H9 (cell line): ENCODE results near the gene AFG1L. TPM values are rescaled to one million over a fixed set of nuclear protein-coding genes. Genes with fewer than 3 reads are reported as not detected.

Experiments
- DNase-seq: peaks from one replicate; pipeline ENCODE4 v3.0.0-alpha.2; 2017
- H2AFZ ChIP-seq: one replicate; pipeline ENCODE4 v1.6.1; 2013; ENCODE audit warnings: mild to moderate bottlenecking, low read length, control low read depth, moderate library complexity
- H2AK5ac ChIP-seq: 2 replicates; pipeline ENCODE4 v1.6.1; 2013; ENCODE audit warnings: low read length, control low read depth, mixed read lengths; ENCODE audit not compliant: insufficient read length
- H2BK120ac ChIP-seq: one replicate; pipeline ENCODE4 v1.6.1; 2013; ENCODE audit warnings: low read depth, mild to moderate bottlenecking, low read length, control low read depth, inconsistent platforms; ENCODE audit not compliant: poor library complexity, severe bottlenecking
- H2BK12ac ChIP-seq: 2 replicates; pipeline ENCODE4 v1.6.1; 2013; ENCODE audit warnings: low read length, control low read depth, mixed read lengths, low read depth; ENCODE audit not compliant: insufficient read length
- H2BK15ac ChIP-seq: 2 replicates; pipeline ENCODE4 v1.6.1; 2013; ENCODE audit warnings: low read depth, low read length, control low read depth
- H2BK20ac ChIP-seq: one replicate; pipeline ENCODE4 v1.6.1; 2013; ENCODE audit warnings: low read depth, mild to moderate bottlenecking, low read length, control low read depth, inconsistent platforms; ENCODE audit not compliant: poor library complexity, severe bottlenecking
- H2BK5ac ChIP-seq: 2 replicates; pipeline ENCODE4 v1.6.1; 2013; ENCODE audit warnings: low read length, control low read depth, mixed read lengths; ENCODE audit not compliant: insufficient read length
- H3K14ac ChIP-seq: 2 replicates; pipeline ENCODE4 v1.6.1; 2013; ENCODE audit warnings: low read length, control low read depth; ENCODE audit not compliant: insufficient read depth
- H3K18ac ChIP-seq: 2 replicates; pipeline ENCODE4 v1.6.1; 2013; ENCODE audit warnings: low read depth, mild to moderate bottlenecking, mixed read lengths, low read length, control low read depth; ENCODE audit not compliant: insufficient read length
- H3K23ac ChIP-seq: 2 replicates; pipeline ENCODE4 v1.6.1; 2013; ENCODE audit warnings: low read length, control low read depth, mixed read lengths, low read depth; ENCODE audit not compliant: insufficient read length
- H3K23me2 ChIP-seq: 2 replicates; pipeline ENCODE4 v1.6.1; 2013; ENCODE audit warnings: low read depth, mild to moderate bottlenecking, mixed read lengths, low read length, control low read depth; ENCODE audit not compliant: insufficient read length, poor library complexity, severe bottlenecking
- H3K27ac ChIP-seq: 2 replicates; pipeline ENCODE4 v1.5.1; 2013; ENCODE audit warnings: low read length, control low read depth, mixed read lengths, low read depth; ENCODE audit not compliant: insufficient read length
- H3K27me3 ChIP-seq: 2 replicates; pipeline ENCODE4 v1.6.1; 2013; ENCODE audit warnings: low read length, control low read depth, inconsistent platforms; ENCODE audit not compliant: insufficient read depth
- H3K4ac ChIP-seq: 2 replicates; pipeline ENCODE4 v1.6.1; 2013; ENCODE audit warnings: low read depth, mild to moderate bottlenecking, control low read depth, inconsistent platforms, low read length, moderate library complexity
- H3K4me1 ChIP-seq: 2 replicates; pipeline ENCODE4 v1.6.1; 2013; ENCODE audit warnings: low read length, control low read depth, inconsistent platforms; ENCODE audit not compliant: insufficient read depth
- H3K4me2 ChIP-seq: 2 replicates; pipeline ENCODE4 v1.6.1; 2013; ENCODE audit warnings: low read length, control low read depth, mixed read lengths; ENCODE audit not compliant: insufficient read length, insufficient read depth
- H3K56ac ChIP-seq: 2 replicates; pipeline ENCODE4 v1.6.1; 2013; ENCODE audit warnings: low read depth, mild to moderate bottlenecking, mixed read lengths, low read length, control low read depth; ENCODE audit not compliant: insufficient read length
- H3K79me1 ChIP-seq: 2 replicates; pipeline ENCODE4 v1.6.1; 2013; ENCODE audit warnings: low read depth, mild to moderate bottlenecking, moderate library complexity, low read length, control low read depth, inconsistent platforms; ENCODE audit not compliant: insufficient read depth, poor library complexity, severe bottlenecking
- H3K79me2 ChIP-seq: 2 replicates; pipeline ENCODE4 v1.6.1; 2013; ENCODE audit warnings: low read length, control low read depth, inconsistent platforms; ENCODE audit not compliant: insufficient read depth
- H3K9ac ChIP-seq: 2 replicates; pipeline ENCODE4 v1.6.1; 2013; ENCODE audit warnings: low read length, control low read depth, mixed read lengths; ENCODE audit not compliant: insufficient read length; ENCODE audit errors: extremely low read depth
- H3K9me3 ChIP-seq: one replicate; pipeline ENCODE4 v1.6.1; 2013; ENCODE audit warnings: low read depth, low read length, inconsistent platforms; ENCODE audit not compliant: control insufficient read depth
- H3T11ph ChIP-seq: one replicate; pipeline ENCODE4 v1.6.1; 2013; ENCODE audit warnings: mild to moderate bottlenecking, low read length, control low read depth, inconsistent platforms
- H4K20me1 ChIP-seq: one replicate; pipeline ENCODE4 v1.6.1; 2013; ENCODE audit not compliant: control insufficient read depth, insufficient read length, insufficient read depth
- H4K5ac ChIP-seq: 2 replicates; pipeline ENCODE4 v1.6.1; 2013; ENCODE audit warnings: low read depth, mild to moderate bottlenecking, mixed read lengths, low read length, control low read depth; ENCODE audit not compliant: insufficient read length
- H4K8ac ChIP-seq: replicated peaks from 2 replicates; pipeline ENCODE4 v1.6.1; 2013; ENCODE audit warnings: low read length, control low read depth, mixed read lengths, low read depth; ENCODE audit not compliant: insufficient read length
- H4K91ac ChIP-seq: 2 replicates; pipeline ENCODE4 v1.6.1; 2013; ENCODE audit warnings: low read depth, mild to moderate bottlenecking, moderate library complexity, mixed read lengths, low read length, control low read depth; ENCODE audit not compliant: insufficient read length
- H3K27ac Mint-ChIP-seq, 3 experiments: 2 replicates in 2 of 3; 3 replicates in 1 of 3; pipeline ENCODE4 v1.8.0; 2020 to 2021; ENCODE audit warnings: mixed read lengths in 3 of 3, mild to moderate bottlenecking in 1 of 3, moderate library complexity in 1 of 3
- H3K27me3 Mint-ChIP-seq: 2 replicates; pipeline ENCODE4 v1.8.0; 2021; ENCODE audit warnings: low read depth, mild to moderate bottlenecking, moderate library complexity, mixed read lengths
- H3K36me3 Mint-ChIP-seq, 3 experiments: 2 replicates in 2 of 3; 3 replicates in 1 of 3; pipeline ENCODE4 v1.8.0; 2020 to 2021; ENCODE audit warnings: low read depth in 3 of 3, mixed read lengths in 3 of 3; ENCODE audit not compliant: insufficient read depth in 1 of 3
- H3K4me1 Mint-ChIP-seq, 2 experiments: 2 replicates each; pipeline ENCODE4 v1.8.0; 2020; ENCODE audit warnings: mixed read lengths in 2 of 2
- H3K4me3 Mint-ChIP-seq, 2 experiments: 2 replicates in 1 of 2; 3 replicates in 1 of 2; pipeline ENCODE4 v1.8.0; 2020 to 2021; ENCODE audit warnings: mild to moderate bottlenecking in 2 of 2, mixed read lengths in 2 of 2, moderate library complexity in 1 of 2
- H3K9me3 Mint-ChIP-seq, 2 experiments: 2 replicates in 1 of 2; 3 replicates in 1 of 2; pipeline ENCODE4 v1.8.0; 2020; ENCODE audit warnings: mild to moderate bottlenecking in 2 of 2, mixed read lengths in 2 of 2, moderate library complexity in 1 of 2
- WGBS: extraction: QIAGEN DNeasy Blood & Tissue Kit; methylation state at CpG from one replicate; pipeline ENCODE4 v1.1.7; 2013; ENCODE audit warnings: missing lambda C conversion rate, low lambda C conversion rate, mixed read lengths; ENCODE audit not compliant: insufficient read length; ENCODE audit errors: extremely low coverage; 5-methylcytosine and 5-hydroxymethylcytosine counted together
- total RNA-seq: library from RNA; stranded (reverse); gene quantifications from 2 replicates; pipeline ENCODE4 v1.2.1, GENCODE V29; 2021
- TF ChIP-seq, protein P1 (sequence below): fragments of 200-600 bp; sonication (generic); conservative IDR thresholded peaks from 3 replicates; pipeline ENCODE4 v1.8.0; 2021; ENCODE audit warnings: antibody characterized with exemption, mild to moderate bottlenecking

AFG1L gene
- total RNA-seq, 1 experiment from 2014 or later, result 4.7 TPM

DNA sequence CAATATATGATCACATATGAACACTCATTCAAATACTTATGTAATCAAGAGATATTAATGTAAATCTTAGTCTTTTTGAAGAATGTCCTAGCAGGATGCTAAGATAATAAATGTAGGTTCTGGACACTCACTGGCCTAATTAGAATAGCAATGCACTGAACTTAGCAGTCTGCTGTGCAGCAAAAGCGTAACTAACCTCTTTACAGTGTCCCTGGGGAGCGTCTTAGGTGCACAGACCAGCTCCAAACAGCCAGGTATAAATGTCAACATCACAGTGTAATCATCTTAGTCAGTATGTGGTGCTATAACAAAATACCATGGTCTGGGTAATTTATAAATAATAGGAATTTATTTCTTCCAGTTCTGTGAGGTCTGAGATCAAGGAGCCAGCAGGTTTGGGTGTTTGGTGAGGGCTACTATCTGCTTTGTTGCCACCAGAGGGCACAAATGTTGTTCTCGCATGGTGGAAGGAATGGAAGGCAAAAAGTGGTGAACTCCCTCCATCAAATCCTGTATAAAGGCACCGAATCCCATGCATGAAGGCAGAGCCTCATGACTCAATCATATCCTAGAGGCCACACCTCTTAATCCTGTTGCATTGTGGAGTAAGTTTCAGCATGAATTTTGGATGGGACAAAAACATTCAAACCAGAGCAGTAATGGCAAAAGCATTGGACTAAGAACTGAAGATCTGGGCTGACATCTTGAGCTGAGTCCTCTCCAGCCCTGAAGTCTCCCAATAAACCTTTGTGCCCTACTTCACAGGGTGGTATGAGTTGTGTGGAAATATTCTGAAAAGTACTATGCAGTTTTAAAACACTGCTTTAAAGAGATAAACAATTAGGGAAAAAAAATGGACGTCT is 224.1 kb downstream of the AFG1L start:
- Histone ChIP-seq H4K91ac (no peak overlapping the region), H2BK5ac (no peak overlapping the region), H3K79me1 (no peaks in the 10 kb centered on the region), H3K27ac (no peak overlapping the region), H3K27me3 (no peaks in the 10 kb centered on the region), H2AK5ac (no peak overlapping the region), H2BK20ac (no peak overlapping the region), H3K9me3 (no peaks in the 10 kb centered on the region), H3K56ac (no peak overlapping the region), H3K79me2 (no peaks in the 10 kb centered on the region), H3K14ac (no peak overlapping the region), H3K4me2 (no peak overlapping the region), H3K9ac (no peak overlapping the region), H3K23ac (no peak overlapping the region), H3T11ph (no peak overlapping the region), H2AFZ (no peak overlapping the region), H3K4me1 (no peaks in the 10 kb centered on the region), H2BK15ac (no peak overlapping the region), H3K23me2 (no peaks in the 10 kb centered on the region), H4K8ac (no peak overlapping the region), H4K20me1 (no peaks in the 10 kb centered on the region), H4K5ac (no peak overlapping the region), H3K4ac (no peak overlapping the region), H2BK120ac (no peak overlapping the region), H2BK12ac (no peak overlapping the region), H3K18ac (no peak overlapping the region)
- Mint-ChIP-seq H3K9me3 (peaks cover 1 to 5% of the 10 kb centered on the region in 2 experiments), H3K4me3 (no peak overlapping the region), H3K27me3 (peaks cover 2% of the 10 kb centered on the region), H3K36me3 (peaks cover 1 to 3% (median 2%) of the 10 kb centered on the region in 3 experiments; a peak in 5 of 7 replicates), H3K27ac (no peak overlapping the region; a peak in 1 of 7 replicates), H3K4me1 (peaks cover 0 to 3% of the 10 kb centered on the region in 2 experiments; a peak in 1 of 4 replicates)
- no CpG with 5 or more reads among the region's 5 CpGs for WGBS
- DNase-seq, result peak; percentile 51
- TF ChIP-seq, protein P1, sequence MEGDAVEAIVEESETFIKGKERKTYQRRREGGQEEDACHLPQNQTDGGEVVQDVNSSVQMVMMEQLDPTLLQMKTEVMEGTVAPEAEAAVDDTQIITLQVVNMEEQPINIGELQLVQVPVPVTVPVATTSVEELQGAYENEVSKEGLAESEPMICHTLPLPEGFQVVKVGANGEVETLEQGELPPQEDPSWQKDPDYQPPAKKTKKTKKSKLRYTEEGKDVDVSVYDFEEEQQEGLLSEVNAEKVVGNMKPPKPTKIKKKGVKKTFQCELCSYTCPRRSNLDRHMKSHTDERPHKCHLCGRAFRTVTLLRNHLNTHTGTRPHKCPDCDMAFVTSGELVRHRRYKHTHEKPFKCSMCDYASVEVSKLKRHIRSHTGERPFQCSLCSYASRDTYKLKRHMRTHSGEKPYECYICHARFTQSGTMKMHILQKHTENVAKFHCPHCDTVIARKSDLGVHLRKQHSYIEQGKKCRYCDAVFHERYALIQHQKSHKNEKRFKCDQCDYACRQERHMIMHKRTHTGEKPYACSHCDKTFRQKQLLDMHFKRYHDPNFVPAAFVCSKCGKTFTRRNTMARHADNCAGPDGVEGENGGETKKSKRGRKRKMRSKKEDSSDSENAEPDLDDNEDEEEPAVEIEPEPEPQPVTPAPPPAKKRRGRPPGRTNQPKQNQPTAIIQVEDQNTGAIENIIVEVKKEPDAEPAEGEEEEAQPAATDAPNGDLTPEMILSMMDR, result peak; percentile 78
